OCI-LY7 (cell line): Measurements from ENCODE around the gene STX11.

Experiments
- CTCF ChIP-seq: fragments of 200-600 bp; sonication (generic); conservative IDR thresholded peaks from 2 replicates; pipeline ENCODE4 v1.5.1; 2014; ENCODE audit warnings: mild to moderate bottlenecking, antibody characterized with exemption, low read length, moderate library complexity, mixed read lengths
- EZH2phosphoT487 ChIP-seq: fragments of 200-600 bp; sonication (generic); IDR thresholded peaks from 2 replicates; pipeline ENCODE4 v1.6.1; 2018; ENCODE audit warnings: low read depth, borderline replicate concordance, mild to moderate bottlenecking, mixed run types, antibody characterized with exemption, low read length, moderate library complexity, mixed read lengths

GRCh38 chr6:144150710-144151657, 667 bp downstream of the STX11 start:
- TF ChIP-seq CTCF = no peak; the same call in 1 of the 2 replicates
- no peak for TF ChIP-seq EZH2phosphoT487
